GM12878 (cell line): Measurements from ENCODE around the gene TAF4.

Source experiments
- BHLHE40 ChIP-seq, 2 experiments: fragments of 450-650 bp in 1 of 2; IDR thresholded peaks; 2 replicates each; pipeline ENCODE4 v1.6.1; 2011 to 2017; ENCODE audit warnings: low read depth in 2 of 2, borderline replicate concordance in 1 of 2, improper control_type of control experiment in 1 of 2, low read length in 1 of 2, mild to moderate bottlenecking in 1 of 2
- CHD1 ChIP-seq: IDR thresholded peaks from 2 replicates; pipeline ENCODE4 v1.6.1; 2012; ENCODE audit warnings: low read depth, low read length, improper control_type of control experiment
- CHD2 ChIP-seq: IDR thresholded peaks from 2 replicates; pipeline ENCODE4 v1.6.1; 2011; ENCODE audit warnings: low read depth, low read length, improper control_type of control experiment, borderline replicate concordance
- EGR1 ChIP-seq, 2 experiments: IDR thresholded peaks; 1 replicate in 1 of 2; 2 replicates in 1 of 2; pipeline ENCODE4 v1.6.1; 2011 to 2012; ENCODE audit warnings: low read depth in 2 of 2, low read length in 2 of 2, borderline replicate concordance in 1 of 2, mild to moderate bottlenecking in 1 of 2, moderate library complexity in 1 of 2
- HCFC1 ChIP-seq: fragments of 150-350 bp; IDR thresholded peaks from 2 replicates; pipeline ENCODE4 v1.6.1; 2014; ENCODE audit warnings: low read length
- KDM1A ChIP-seq: fragments of 200-600 bp; sonication (generic); IDR thresholded peaks from 2 replicates; pipeline ENCODE4 v1.6.1; 2016; ENCODE audit warnings: borderline replicate concordance
- NR2C1 ChIP-seq: fragments of 450-650 bp; IDR thresholded peaks from 2 replicates; pipeline ENCODE4 v1.6.1; 2017; ENCODE audit warnings: antibody characterized with exemption, mild to moderate bottlenecking, moderate library complexity
- RCOR1 ChIP-seq: conservative IDR thresholded peaks from 2 replicates; pipeline ENCODE4 v1.6.1; 2012; ENCODE audit warnings: low read depth, low read length, improper control_type of control experiment
- TF ChIP-seq, protein P1 (sequence below): IDR thresholded peaks from 2 replicates; pipeline ENCODE4 v1.6.1; 2012; ENCODE audit warnings: low read depth, low read length, improper control_type of control experiment
- TF ChIP-seq, protein P2 (sequence below), 3 experiments: IDR thresholded peaks in 2 of 3; conservative IDR thresholded peaks in 1 of 3; 2 replicates each; pipeline ENCODE4 v1.5.1; 2011; ENCODE audit warnings: low read depth in 3 of 3, low read length in 3 of 3, mild to moderate bottlenecking in 3 of 3, control low read depth in 2 of 3, moderate library complexity in 2 of 3, inconsistent platforms in 1 of 3, mixed read lengths in 1 of 3; ENCODE audit not compliant: control insufficient read depth in 2 of 3, insufficient read depth in 1 of 3; ENCODE audit errors: extremely low read depth in 1 of 3

DNA sequence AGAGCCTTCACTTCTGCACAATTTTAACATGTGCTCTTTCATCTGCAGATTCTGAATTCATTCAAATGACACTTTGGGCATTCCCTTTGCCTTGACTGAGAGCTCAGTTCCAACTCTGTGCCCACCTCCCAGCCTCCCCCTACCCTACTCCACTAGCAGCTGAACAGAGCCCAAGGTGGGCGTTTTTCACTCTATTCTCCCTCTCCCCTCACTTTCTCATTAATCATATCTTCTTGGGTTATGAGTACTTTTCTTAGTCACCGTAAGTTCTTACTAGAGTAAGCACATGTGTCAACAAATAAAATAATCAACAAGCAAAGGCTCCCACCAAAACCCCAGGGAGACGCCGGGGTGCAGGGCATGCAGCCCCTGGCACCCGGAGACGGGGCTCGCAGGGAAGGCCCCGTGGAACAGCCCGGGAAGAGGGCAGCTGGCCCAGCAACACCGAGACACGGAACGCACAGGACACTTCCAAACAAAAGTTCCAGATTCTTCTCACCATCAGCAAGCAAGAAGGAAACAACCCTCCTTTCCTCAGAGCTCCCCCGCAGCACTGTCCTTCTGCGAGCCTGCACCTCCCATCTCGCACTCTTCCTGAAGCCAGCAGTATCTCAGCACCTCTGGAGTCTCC is 34.1 kb downstream of the TAF4 start:
- no peak for TF ChIP-seq CHD2
- TF ChIP-seq, protein P1, sequence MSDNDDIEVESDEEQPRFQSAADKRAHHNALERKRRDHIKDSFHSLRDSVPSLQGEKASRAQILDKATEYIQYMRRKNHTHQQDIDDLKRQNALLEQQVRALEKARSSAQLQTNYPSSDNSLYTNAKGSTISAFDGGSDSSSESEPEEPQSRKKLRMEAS: no peak
- no peak for TF ChIP-seq RCOR1
- no peak for TF ChIP-seq CHD1
- TF ChIP-seq HCFC1: no peak
- TF ChIP-seq, protein P2, sequence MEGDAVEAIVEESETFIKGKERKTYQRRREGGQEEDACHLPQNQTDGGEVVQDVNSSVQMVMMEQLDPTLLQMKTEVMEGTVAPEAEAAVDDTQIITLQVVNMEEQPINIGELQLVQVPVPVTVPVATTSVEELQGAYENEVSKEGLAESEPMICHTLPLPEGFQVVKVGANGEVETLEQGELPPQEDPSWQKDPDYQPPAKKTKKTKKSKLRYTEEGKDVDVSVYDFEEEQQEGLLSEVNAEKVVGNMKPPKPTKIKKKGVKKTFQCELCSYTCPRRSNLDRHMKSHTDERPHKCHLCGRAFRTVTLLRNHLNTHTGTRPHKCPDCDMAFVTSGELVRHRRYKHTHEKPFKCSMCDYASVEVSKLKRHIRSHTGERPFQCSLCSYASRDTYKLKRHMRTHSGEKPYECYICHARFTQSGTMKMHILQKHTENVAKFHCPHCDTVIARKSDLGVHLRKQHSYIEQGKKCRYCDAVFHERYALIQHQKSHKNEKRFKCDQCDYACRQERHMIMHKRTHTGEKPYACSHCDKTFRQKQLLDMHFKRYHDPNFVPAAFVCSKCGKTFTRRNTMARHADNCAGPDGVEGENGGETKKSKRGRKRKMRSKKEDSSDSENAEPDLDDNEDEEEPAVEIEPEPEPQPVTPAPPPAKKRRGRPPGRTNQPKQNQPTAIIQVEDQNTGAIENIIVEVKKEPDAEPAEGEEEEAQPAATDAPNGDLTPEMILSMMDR (IDR thresholded peaks at IDR 0.05 in 2 of 3, conservative IDR thresholded peaks at IDR 0.05 in 1 of 3; ENCODE audit: control insufficient read depth in 2 of 3, extremely low read depth in 1 of 3, insufficient read depth in 1 of 3, low read depth in 3 of 3, low read length in 3 of 3): no peak
- TF ChIP-seq BHLHE40 (IDR thresholded peaks at IDR 0.05; ENCODE audit: borderline replicate concordance in 1 of 2, low read depth in 2 of 2, low read length in 1 of 2): no peak
- no peak for TF ChIP-seq EGR1 (IDR thresholded peaks at IDR 0.05; ENCODE audit: borderline replicate concordance in 1 of 2, low read depth in 2 of 2, low read length in 2 of 2)
- TF ChIP-seq KDM1A: no peak
- no peak for TF ChIP-seq NR2C1
